NCI-H510A (cell line): ENCODE results near the gene TM9SF1.
"Not testable (repeated sequence)": the region's sequence is repeated elsewhere in the genome, so short reads cannot be mapped to it uniquely, and the experiment has no call there.

ENCODE experiments used
- DNase-seq: peaks from one replicate; lab custom pipeline; 2025; lab: John Stamatoyannopoulos, UW

Gene TM9SF1

DNA sequence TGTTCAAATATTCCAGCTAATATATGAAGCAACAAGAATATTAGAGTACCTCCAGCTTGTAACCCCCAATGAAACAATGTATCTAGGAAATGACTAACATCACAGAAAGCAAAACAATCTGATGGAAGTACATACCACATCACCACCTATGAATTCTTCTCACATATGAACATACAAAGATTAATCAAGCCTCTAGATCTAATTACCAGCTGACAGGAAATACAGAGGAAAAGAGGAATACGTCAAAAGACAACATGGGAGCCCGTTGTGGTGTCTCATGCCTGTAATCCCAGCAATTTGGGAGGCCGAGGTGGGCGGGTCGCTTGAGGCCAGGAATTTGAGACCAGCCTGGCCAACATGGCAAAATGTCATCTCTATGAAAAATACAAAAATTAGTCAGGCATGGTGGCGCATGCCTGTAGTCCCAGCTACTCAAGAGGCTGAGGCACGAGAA, 29.4 kb upstream of the TM9SF1 start:
- no peak for DNase-seq

DNA sequence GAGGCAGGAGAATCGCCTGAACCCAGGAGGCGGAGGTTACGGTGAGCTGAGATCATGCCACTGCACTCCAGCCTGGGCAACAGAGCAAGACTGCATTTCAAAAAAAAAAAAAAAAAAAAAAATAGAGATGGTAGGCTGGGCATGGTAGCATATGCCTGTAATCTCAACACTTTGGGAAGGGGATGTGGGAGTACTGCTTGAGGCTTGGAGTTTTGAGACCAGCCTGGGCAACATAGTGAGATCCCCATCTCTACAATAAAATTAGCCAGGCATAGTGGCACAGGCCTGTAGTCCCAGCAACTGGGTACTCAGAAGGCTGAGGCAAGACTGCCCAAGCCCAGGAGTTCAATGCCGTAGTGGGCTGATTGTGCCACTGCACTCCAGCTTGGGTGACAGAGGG, 27.7 kb upstream of the TM9SF1 start:
- DNase-seq = not testable (repeated sequence)

DNA sequence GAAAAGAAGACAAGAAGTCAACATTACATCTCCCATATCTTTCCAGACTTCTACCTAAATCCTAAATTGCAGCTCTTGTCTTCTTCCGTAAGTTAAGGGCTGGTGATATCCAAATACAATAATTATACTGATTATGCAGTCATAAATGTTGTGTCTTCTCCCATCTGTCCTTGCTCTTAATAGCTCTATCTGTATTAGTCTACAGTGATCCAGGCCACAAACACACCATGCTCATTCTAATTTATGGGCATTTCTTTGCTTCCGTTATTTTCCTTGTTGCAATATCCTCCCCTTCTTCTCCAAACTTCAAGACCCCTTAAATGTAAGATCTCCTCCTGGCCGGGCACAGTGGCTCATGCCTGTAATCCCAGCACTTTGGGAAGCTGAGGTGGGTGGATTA, 24.3 kb upstream of the TM9SF1 start:
- DNase-seq = no peak

DNA sequence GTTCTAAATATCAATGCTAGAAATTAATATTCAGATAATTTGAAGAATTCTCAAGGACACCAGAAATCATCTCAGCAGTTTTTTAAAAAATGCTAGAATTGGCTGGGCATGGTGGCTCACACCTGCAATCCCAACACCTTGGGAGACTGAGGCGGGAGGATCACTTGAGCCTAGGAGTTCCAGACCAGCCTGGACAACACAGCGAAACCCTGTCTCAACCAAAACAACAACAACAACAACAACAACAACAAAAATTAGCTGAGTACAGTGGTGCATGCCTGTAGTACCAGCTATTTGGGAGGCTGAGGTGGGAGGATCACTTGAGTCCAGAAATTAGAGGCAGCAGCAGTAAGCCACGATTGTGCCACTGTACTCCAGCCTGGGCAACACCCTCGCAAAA, 23.8 kb upstream of the TM9SF1 start:
- DNase-seq = no peak

DNA sequence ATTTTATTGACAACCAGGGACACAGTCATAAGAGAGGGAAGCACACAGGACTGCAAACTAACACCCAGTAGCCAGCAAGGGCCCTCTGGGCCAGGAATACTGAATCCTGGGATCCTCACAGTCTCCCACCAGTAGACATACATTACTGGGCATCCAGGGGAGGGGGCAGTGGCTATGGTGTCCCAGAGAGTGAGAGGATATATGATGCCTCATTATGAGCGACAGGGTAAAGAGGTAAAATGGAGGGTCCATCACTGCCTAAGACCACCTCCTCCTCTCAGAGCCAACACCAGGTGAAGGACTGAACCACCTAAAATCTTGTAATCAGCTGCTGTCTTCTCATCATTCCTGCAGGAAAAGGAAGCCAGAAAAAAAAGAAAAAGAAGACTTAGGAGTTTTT, 21.6 kb upstream of the TM9SF1 start:
- not testable (repeated sequence) for DNase-seq

GRCh38 chr14:24216345-24216699, 21.1 kb upstream of the TM9SF1 start:
- no peak for DNase-seq

DNA sequence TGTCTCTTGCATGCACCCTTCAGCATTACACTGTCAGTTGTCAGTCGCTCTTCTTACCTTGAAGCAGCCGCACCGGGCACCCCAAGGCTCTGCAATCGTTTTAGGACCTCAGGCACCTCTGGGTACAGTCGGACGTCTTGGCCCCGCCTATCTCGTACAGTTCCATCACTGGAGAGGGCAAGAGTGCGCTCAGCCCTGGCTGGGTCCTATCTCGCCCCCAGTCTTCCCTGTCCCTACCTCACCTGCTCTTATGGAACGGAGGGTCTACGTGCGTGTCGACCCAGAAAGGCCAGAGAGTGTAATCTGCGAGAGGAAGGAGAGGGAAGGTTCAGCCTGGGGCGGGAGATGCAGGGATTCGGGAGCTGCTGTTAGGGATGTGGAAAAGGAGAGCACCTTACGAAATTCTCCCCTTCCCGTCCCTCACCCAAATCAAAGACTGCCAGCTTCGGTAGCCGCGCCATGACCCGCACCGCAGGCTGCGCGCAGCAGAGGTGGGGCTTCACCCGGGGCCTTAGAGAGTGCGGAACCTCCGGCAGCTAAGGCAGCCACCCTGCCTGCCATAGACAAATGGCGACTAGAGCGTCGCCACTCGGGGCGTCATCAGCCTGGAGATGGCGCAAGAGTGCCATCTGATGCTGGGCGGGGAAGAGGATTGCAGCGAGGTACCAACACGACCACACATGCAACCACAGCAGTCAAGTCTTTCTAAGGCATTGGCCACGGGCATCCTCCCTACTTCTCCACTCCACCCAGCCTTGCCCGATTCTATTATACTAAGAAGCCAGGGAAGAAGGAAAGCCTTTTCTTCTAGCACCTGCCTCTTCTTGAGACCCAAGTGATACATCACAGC, 20.5 kb upstream of the TM9SF1 start, which contains the start of gene MDP1:
Gene MDP1, minus strand, starts transcription at position 572 of the 850 bp plus-strand sequence. Its CDS starts 111 bp downstream, at position 461.
- DNase-seq = peak; percentile 74

GRCh38 chr14:24213866-24214662, 18.8 kb upstream of the TM9SF1 start:
- DNase-seq = no peak

DNA sequence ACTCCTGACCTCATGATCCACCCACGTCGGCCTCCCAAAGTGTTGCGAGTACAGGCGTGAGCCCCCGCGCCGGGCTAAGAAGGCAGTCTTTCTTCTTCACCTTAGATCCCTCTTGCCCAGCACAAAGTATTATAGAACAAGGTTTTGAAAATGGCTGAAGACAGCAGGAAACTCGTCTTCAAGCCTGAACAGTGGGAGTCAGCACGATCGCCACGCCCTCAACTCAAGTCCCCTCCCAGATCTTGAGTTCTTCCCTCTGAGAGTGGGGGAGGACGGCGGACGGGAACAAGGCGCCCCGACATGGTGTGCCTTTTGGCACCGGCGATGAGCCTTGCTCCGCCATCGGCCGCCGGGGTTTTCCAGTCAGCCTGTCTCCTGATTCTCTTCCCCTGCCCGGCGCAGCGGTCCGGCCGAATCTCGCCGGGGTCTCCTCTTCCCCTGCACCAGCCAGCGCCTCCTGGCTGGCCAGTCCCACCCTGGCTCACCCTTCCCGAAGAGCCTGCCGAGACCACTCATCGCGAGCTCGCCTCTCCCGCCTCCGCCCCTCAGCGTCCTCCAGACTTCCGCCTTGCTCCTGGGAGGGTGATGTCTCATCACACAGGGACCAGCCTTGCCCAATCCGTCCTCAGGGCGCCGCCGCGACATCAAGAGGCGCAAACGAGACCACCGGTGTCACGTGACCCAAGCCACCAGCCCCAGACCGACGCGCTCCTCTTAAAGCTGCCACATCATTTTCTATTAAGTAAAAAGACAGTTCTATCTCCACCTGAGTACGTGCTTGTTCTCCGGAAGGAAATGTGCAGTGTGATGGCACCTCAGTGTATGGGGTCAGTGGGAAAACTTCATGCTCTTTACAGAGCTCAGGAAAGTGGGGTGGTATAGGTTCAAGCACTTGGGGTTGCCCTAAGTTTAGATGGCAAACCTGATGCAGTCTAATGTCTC, 18.0 kb upstream of the TM9SF1 start, which contains the start of gene CHMP4A:
Gene CHMP4A, minus strand, starts transcription at position 565 of the 942 bp plus-strand sequence. Its CDS starts 49 bp downstream, at position 516.
- peak; percentile 97 for DNase-seq

GRCh38 chr14:24211311-24211710, 16.1 kb upstream of the TM9SF1 start:
- no peak for DNase-seq

DNA sequence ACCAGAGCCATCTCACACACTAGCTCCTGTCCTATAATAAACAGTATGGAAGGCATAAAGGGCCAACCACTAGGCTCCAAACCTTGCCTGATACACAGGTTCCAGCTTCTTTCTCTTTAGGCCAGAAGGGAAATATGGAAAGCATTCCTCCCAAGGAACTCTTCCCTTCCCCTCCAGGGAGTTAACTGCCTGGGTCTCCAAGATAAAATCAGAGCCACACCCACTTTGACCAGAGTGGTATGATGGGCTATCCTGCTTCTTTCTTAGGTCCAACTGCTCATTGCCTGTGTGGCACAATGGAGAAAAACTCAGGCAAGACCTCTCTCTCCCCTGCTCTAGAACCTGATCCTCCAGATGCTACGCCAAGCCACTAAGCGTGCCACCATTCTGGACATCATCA, 12.4 kb upstream of the TM9SF1 start:
- DNase-seq = no peak

DNA sequence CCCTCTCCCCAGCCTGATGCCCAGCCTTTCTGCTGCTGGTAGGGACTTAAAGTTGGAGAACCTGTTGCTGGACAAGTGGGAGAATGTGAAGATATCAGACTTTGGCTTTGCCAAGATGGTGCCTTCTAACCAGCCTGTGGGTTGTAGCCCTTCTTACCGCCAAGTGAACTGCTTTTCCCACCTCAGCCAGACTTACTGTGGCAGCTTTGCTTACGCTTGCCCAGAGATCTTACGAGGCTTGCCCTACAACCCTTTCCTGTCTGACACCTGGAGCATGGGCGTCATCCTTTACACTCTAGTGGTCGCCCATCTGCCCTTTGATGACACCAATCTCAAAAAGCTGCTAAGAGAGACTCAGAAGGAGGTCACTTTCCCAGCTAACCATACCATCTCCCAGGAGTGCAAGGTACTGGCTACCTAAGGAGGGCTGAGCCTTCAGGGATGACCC, 11.9 kb upstream of the TM9SF1 start:
- DNase-seq = no peak

GRCh38 chr14:24206260-24207103, 11.2 kb upstream of the TM9SF1 start:
- no peak for DNase-seq

GRCh38 chr14:24204163-24205146, 9.2 kb upstream of the TM9SF1 start:
- DNase-seq = no peak

DNA sequence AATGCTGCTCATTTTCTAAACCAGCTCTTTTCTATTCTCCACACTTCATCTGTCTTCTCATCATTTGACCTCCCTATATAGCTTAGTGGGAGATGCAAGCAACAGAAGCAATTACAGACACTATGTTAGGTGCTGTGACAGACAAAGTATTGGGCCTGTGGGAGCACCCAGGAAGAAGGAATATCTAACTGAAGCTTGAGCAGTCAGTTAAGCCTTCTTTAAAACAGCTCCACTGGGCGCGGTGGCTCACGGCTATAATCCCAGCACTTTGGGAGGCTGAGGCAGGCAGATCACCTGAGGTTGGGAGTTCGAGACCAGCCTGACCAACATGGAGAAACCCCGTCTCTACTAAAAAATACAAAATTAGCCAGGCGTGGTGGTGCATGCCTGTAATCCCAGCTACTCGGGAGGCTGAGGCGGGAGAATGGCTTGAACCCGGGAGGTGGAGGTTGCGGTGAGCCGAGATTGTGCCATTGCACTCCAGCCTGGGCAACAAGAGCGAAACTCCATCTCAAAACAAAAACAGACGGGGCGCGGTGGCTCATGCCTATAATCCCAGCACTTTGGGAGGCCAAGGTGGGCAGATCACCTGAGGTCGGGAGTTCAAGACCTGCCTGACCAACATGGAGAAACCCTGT, 8.1 kb upstream of the TM9SF1 start:
- not testable (repeated sequence) for DNase-seq

- not testable (repeated sequence) for DNase-seq
These were observed 7.3 kb upstream of the TM9SF1 start for GRCh38 chr14:24202538-24202937.

DNA sequence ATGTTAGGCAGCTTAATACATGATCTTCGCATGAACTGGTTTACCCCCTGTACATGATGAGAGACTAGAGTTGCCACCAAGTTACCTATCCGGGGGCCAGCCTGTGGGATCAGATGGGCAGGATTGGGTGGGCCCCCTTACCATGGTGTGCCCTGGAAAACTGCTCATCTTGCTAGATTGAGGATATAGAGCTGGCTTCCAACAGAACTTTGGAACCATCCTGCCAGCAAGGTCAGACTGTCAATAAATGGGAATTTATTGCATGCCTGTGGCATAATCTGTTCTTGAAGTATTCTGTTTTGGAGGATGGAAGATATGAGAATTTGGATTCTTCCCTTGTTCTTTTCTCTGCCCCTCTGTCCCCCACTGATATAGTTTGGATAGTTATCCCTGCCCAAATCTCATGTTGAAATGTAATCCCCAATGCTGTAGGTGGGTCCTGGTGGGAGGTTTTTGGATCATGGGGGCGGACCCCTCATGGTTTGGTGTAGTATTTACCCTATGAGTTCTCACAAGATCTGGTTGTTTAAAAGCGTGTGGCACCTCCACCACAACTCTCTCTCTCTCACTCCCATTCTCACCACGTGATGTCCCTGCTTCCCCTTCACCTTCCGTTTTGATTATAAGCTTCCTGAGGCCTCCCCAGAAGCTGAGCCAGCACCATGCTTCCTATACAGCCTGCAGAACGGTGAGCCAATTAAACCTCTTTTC, 3.7 kb upstream of the TM9SF1 start:
- no peak for DNase-seq

GRCh38 chr14:24197056-24197450, 1.8 kb upstream of the TM9SF1 start:
- DNase-seq = no peak
